GM21619 (cell line): Measurements from ENCODE around the gene HOXA5.

Experiments
- ATAC-seq: cut with Tn5 transposase; IDR thresholded peaks from one replicate; pipeline ENCODE4 v1.9.1; 2021; ENCODE audit not compliant: unreplicated experiment

The HOXA5 gene

GRCh38 chr7:27149842-27150567 is 6.5 kb upstream of the HOXA5 start:
- no peak for ATAC-seq

GRCh38 chr7:27148756-27149641 is 5.5 kb upstream of the HOXA5 start:
- no peak for ATAC-seq

GRCh38 chr7:27148031-27148755 is 4.7 kb upstream of the HOXA5 start:
- ATAC-seq: no peak

GRCh38 chr7:27147199-27148030 is 3.9 kb upstream of the HOXA5 start, which contains the start of gene HOXA6:
Gene HOXA6 (minus strand): TSS chr7:27147774. CDS start chr7:27147749, 25 bp downstream.
- ATAC-seq: no peak

GRCh38 chr7:27146491-27147198 is 3.2 kb upstream of the HOXA5 start:
- ATAC-seq: no peak

GRCh38 chr7:27145914-27146412 is 2.5 kb upstream of the HOXA5 start:
- ATAC-seq: no peak

- ATAC-seq: no peak
Observed at GRCh38 chr7:27145165-27145913, 1.9 kb upstream of the HOXA5 start.

GRCh38 chr7:27144781-27145164 is 1.3 kb upstream of the HOXA5 start:
- no peak for ATAC-seq

- ATAC-seq: no peak
Observed at GRCh38 chr7:27143950-27144780, 684 bp upstream of the HOXA5 start.

GRCh38 chr7:27142580-27143022 is 880 bp downstream of the HOXA5 start:
- no peak for ATAC-seq

- no peak for ATAC-seq
Observed at GRCh38 chr7:27141923-27142579, 1.4 kb downstream of the HOXA5 start.

- ATAC-seq: no peak
Observed at GRCh38 chr7:27141137-27141922, 2.2 kb downstream of the HOXA5 start.

GRCh38 chr7:27140126-27140857 is 3.2 kb downstream of the HOXA5 start:
- no peak for ATAC-seq

GRCh38 chr7:27139334-27140125 is 4.0 kb downstream of the HOXA5 start:
- no peak for ATAC-seq

GRCh38 chr7:27138985-27139333 is 4.5 kb downstream of the HOXA5 start:
- ATAC-seq: no peak
